GM19452 (cell line): Measurements from ENCODE around the gene CDH19.
"Not testable (repeated sequence)": the region's sequence is repeated elsewhere in the genome, so short reads cannot be mapped to it uniquely, and the experiment has no call there.

Experiments
- ATAC-seq: cut with Tn5 transposase; IDR thresholded peaks from one replicate; pipeline ENCODE4 v1.9.1; 2021; ENCODE audit not compliant: unreplicated experiment

The CDH19 gene

DNA sequence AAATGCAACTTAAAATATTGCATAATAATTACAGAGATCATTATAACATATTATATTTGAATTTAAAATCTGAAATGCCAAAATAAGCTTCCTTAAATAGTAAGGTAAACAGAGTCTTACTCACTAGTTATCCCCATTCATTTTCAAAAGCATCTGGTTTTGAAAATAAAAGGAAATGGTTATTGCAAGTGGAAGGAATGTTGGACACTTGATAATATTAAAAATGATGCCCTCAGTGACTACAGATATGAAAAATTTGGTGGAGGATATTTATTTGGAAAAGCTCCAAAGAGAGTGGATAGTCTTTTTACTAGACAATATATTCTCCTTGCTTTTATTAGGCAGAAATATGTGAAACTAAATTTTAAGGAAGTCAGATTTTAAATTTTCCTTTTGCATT is 39.7 kb downstream of the CDH19 start:
- ATAC-seq = no peak

DNA sequence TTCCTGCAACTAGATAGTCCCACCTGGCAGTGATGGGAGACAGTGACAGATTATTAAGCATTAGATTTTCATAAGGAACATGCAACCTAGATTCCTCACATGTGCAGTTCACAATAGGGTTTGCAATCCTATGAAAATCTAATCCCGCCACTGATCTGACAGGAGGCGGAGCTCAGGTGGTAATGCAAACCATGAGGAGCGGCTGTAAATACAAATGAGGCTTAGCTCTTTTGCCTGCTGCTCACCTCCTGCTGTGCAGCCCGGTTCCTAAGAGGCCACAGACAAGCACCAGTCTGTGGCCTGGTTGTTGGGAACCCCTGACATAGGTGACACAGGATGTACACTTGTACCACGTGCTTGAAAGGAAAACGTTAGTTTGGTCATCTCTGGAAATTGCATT is 41.6 kb downstream of the CDH19 start:
- no peak for ATAC-seq

- ATAC-seq = no peak
These were observed 43.8 kb downstream of the CDH19 start for GRCh38 chr18:66560094-66560493.

GRCh38 chr18:66558773-66559172 is 45.1 kb downstream of the CDH19 start:
- no peak for ATAC-seq

DNA sequence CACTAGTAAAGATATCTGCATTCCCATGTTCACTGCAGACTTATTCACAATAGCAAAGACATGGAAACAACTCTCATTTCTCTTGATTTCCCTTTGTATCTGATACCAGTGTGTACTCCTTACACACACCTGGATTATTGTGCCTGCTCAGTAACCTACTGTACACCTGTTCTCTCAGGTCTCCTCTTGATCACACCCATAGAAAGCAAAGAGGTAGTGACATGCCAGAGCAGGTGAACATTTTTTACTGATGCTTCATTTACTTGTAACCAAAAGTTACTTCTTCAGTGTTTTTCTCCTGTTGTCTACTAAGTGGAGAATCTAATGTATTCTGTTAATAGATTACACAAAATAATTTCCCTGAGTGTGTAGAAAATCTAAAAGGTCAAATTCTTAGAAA is 46.8 kb downstream of the CDH19 start:
- ATAC-seq = no peak

DNA sequence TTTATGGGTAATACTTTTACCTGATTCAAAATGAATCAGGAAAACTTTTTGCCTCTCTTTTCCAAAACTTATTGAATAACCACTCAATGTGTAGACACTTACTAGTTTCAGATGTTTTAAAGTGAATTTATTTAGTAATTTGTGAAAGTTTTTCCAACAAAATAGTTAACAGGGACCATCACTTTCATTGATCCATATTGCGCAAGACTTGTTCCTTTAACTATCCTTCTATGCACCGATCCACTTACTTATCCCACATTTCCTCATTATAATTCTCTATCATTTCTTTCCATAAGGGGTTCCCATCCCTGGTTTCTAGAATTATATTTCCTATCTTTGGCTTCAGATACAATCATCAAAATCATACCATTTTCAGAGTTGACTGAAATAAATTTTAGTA is 48.3 kb downstream of the CDH19 start:
- no peak for ATAC-seq

DNA sequence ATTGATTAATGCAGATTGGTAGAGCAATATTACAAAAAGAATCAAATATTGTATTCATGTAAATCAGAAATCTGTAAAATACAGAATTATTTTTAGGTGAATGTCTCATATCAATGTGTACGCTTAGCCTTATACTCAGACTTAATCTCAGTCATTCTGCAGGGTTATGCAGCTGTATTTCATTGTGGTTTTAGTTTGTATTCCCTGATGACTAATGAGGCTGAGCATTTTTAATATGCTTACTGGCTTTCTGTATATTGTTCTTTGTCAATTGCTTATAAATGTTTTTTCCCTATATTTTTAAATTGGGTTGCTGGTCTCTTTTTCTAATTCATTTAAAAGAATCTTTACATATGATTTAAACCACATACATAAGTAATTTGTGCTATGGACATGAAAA is 50.1 kb downstream of the CDH19 start:
- no peak for ATAC-seq

DNA sequence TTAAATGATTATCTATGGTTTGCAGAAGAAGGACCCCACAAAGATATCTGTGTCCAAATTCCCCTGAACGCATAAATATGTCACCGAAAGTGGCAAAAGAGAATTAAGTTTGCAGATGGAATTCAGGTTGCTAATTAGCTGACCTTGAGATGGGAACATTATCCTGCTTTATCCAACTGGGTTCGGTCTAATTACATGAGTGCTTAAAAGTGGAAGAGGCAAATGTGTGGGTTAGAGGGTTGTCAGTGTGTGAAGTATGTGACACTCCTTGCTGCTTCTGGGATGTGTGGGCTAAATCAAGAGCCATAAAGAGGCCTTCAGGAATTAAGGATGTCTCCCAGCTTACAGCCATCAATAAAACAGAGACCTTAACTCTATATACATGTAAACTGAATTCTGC is 53.5 kb downstream of the CDH19 start:
- no peak for ATAC-seq

- ATAC-seq = no peak
These were observed 55.1 kb downstream of the CDH19 start for GRCh38 chr18:66548747-66549146.

DNA sequence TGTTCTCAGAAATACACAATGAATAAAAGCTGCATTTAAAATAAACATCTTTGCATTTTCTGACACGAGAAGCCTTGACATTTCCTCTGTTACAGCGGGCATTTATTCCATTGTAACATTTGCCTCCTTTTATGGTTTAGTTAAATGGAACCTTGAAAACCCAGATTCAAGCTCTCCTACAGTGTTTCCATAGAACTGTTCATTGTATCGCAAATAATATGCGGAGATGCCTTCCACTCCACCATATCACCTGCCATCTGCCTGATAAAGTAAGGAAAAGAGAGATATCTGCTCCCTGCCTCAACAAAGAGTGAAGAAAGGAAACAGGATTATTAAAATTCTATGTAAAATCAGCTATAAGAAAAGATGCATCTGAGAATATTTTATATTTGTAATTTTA is 69.8 kb downstream of the CDH19 start:
- ATAC-seq = no peak

- ATAC-seq = no peak
These were observed 70.2 kb downstream of the CDH19 start for GRCh38 chr18:66533693-66534092.

GRCh38 chr18:66523219-66523991 is 80.5 kb downstream of the CDH19 start:
- ATAC-seq = no peak

- no peak for ATAC-seq
These were observed 89.9 kb downstream of the CDH19 start for GRCh38 chr18:66513996-66514395.

GRCh38 chr18:66511792-66512191 is 92.1 kb downstream of the CDH19 start:
- no peak for ATAC-seq

- ATAC-seq = no peak
These were observed 92.6 kb downstream of the CDH19 start for GRCh38 chr18:66511289-66511688.

- ATAC-seq = no peak
These were observed 93.4 kb downstream of the CDH19 start for GRCh38 chr18:66510357-66511045.

DNA sequence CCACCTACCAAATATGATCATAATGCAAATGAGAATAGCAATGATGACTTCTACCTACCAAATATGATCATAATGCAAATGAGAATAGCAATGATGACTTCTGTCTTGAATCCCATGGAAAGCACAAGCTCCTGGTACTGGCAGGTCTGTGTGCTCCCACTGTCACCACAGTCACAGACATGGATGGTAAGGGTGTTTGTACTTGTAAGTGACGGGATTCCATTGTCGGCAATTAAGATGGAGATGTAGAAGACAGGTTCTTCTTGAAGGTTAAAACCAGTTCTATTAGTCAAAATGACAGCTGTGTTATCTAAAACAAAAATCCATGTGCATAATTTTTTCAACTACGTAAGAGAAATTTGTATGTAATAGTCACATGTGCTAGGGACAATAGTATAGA is 95.0 kb downstream of the CDH19 start:
- no peak for ATAC-seq

GRCh38 chr18:66506178-66506577 is 97.7 kb downstream of the CDH19 start:
- no peak for ATAC-seq

- ATAC-seq = no peak
These were observed 106.5 kb downstream of the CDH19 start for GRCh38 chr18:66497351-66497750.

- ATAC-seq = peak; percentile 49
These were observed 108.0 kb downstream of the CDH19 start for GRCh38 chr18:66495844-66496243.

- ATAC-seq = no peak
These were observed 130.0 kb downstream of the CDH19 start for GRCh38 chr18:66473882-66474281.

- ATAC-seq = not testable (repeated sequence)
These were observed 137.7 kb downstream of the CDH19 start for GRCh38 chr18:66466184-66466583.

DNA sequence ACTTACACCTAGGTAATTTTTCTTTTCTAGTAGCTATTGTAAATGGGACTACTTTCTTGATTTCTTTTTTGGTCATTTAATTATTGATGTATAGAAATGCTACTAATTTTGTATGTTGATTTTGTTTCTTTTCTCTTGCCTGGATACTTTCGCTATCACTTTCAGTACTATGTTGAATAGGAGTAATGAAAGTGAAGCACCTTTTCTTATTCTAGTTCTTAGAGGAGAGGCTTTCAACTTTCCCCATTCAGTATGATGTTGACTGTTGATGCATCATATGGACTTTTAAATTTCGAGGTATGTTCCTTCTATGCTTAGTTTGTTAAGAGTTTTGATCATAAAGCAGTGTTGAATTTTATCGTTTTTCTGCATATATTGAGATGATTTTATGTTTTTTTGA is 142.5 kb downstream of the CDH19 start:
- no peak for ATAC-seq
